Activated T-cell treated with anti-CD3 and anti-CD28 coated beads, Interleukin-2, amount 50 U/mL, for 24 hours (primary cell): Measurements from ENCODE around the gene ODF2L.

Source experiments
- DNase-seq: peaks from one replicate; pipeline ENCODE4 v3.0.0-alpha.2; 2020
- H3K27ac Mint-ChIP-seq: 2 replicates; pipeline ENCODE4 v1.8.0; 2020; ENCODE audit warnings: mild to moderate bottlenecking, mixed read lengths
- H3K27me3 Mint-ChIP-seq: 2 replicates; pipeline ENCODE4 v1.8.0; 2020; ENCODE audit warnings: mixed read lengths
- H3K36me3 Mint-ChIP-seq: 2 replicates; pipeline ENCODE4 v1.8.0; 2020; ENCODE audit warnings: low read depth, mixed read lengths
- H3K4me1 Mint-ChIP-seq: 2 replicates; pipeline ENCODE4 v1.8.0; 2020; ENCODE audit warnings: low read depth, mixed read lengths
- H3K4me3 Mint-ChIP-seq: 2 replicates; pipeline ENCODE4 v1.8.0; 2020; ENCODE audit warnings: mild to moderate bottlenecking, moderate library complexity, mixed read lengths
- H3K9me3 Mint-ChIP-seq: 2 replicates; pipeline ENCODE4 v1.8.0; 2020; ENCODE audit warnings: mixed read lengths

ODF2L gene

GRCh38 chr1:86395751-86396497 is at the start of gene ODF2L:
Gene ODF2L (minus strand): TSS chr1:86396323. CDS start chr1:86387027, 9,296 bp downstream.
- peaks cover 18% of the 10 kb centered on the region for H3K36me3 Mint-ChIP-seq
- peaks cover 4% of the 10 kb centered on the region for H3K9me3 Mint-ChIP-seq
- H3K27me3 Mint-ChIP-seq = no peaks in the 10 kb centered on the region
- H3K4me3 Mint-ChIP-seq = peak within 1 kb of the TSS; percentile 95
- peak within 1 kb of the TSS; percentile 98 for H3K27ac Mint-ChIP-seq
- peak; percentile 91 for DNase-seq
- peaks cover 55% of the 10 kb centered on the region for H3K4me1 Mint-ChIP-seq

- no peaks in the 10 kb centered on the region for H3K27me3 Mint-ChIP-seq
- DNase-seq = no peak
- no peak overlapping the region for H3K4me3 Mint-ChIP-seq
Measured at GRCh38 chr1:86445919-86446318, 49.8 kb upstream of the ODF2L start.

GRCh38 chr1:86441997-86442396 is 45.9 kb upstream of the ODF2L start:
- Mint-ChIP-seq H3K9me3 (no peaks in the 10 kb centered on the region), H3K4me3 (no peak overlapping the region), H3K27me3 (peaks cover 3% of the 10 kb centered on the region), H3K27ac (no peak overlapping the region), H3K36me3 (no peaks in the 10 kb centered on the region), H3K4me1 (peaks cover 10% of the 10 kb centered on the region)
- DNase-seq = no peak

More at GRCh38 chr1:86445919-86446318, 49.8 kb upstream of the ODF2L start:
- Mint-ChIP-seq H3K27ac (no peak overlapping the region), H3K36me3 (no peaks in the 10 kb centered on the region), H3K4me1 (peaks cover 10% of the 10 kb centered on the region), H3K9me3 (no peaks in the 10 kb centered on the region)

GRCh38 chr1:86441581-86441980 is 45.5 kb upstream of the ODF2L start:
- Mint-ChIP-seq H3K36me3 (no peaks in the 10 kb centered on the region), H3K4me1 (peaks cover 10% of the 10 kb centered on the region), H3K4me3 (no peak overlapping the region), H3K27me3 (peaks cover 4% of the 10 kb centered on the region), H3K27ac (no peak overlapping the region), H3K9me3 (no peaks in the 10 kb centered on the region)
- no peak for DNase-seq

- no peaks in the 10 kb centered on the region for H3K9me3 Mint-ChIP-seq
- H3K27me3 Mint-ChIP-seq = peaks cover 7% of the 10 kb centered on the region
- H3K27ac Mint-ChIP-seq = no peak overlapping the region
- H3K36me3 Mint-ChIP-seq = no peaks in the 10 kb centered on the region
- H3K4me3 Mint-ChIP-seq = no peak overlapping the region
- DNase-seq = no peak
- no peaks in the 10 kb centered on the region for H3K4me1 Mint-ChIP-seq
Measured at GRCh38 chr1:86436041-86436440, 39.9 kb upstream of the ODF2L start.

GRCh38 chr1:86435327-86435726 is 39.2 kb upstream of the ODF2L start:
- H3K36me3 Mint-ChIP-seq = no peaks in the 10 kb centered on the region
- no peaks in the 10 kb centered on the region for H3K4me1 Mint-ChIP-seq
- H3K27me3 Mint-ChIP-seq = peaks cover 7% of the 10 kb centered on the region
- no peak for DNase-seq
- no peak overlapping the region for H3K4me3 Mint-ChIP-seq
- no peaks in the 10 kb centered on the region for H3K9me3 Mint-ChIP-seq
- no peak overlapping the region for H3K27ac Mint-ChIP-seq

GRCh38 chr1:86434059-86434458 is 37.9 kb upstream of the ODF2L start:
- Mint-ChIP-seq H3K4me1 (no peaks in the 10 kb centered on the region), H3K9me3 (no peaks in the 10 kb centered on the region)

GRCh38 chr1:86430376-86430775 is 34.3 kb upstream of the ODF2L start:
- no peak for DNase-seq

More at GRCh38 chr1:86434059-86434458, 37.9 kb upstream of the ODF2L start:
- Mint-ChIP-seq H3K27me3 (peaks cover 7% of the 10 kb centered on the region), H3K27ac (no peak overlapping the region), H3K4me3 (no peak overlapping the region), H3K36me3 (no peaks in the 10 kb centered on the region)
- no peak for DNase-seq

GRCh38 chr1:86429835-86430234 is 33.7 kb upstream of the ODF2L start:
- no peak overlapping the region for H3K4me3 Mint-ChIP-seq
- no peak for DNase-seq

More at GRCh38 chr1:86430376-86430775, 34.3 kb upstream of the ODF2L start:
- H3K36me3 Mint-ChIP-seq = no peaks in the 10 kb centered on the region
- H3K4me1 Mint-ChIP-seq = no peaks in the 10 kb centered on the region
- no peak overlapping the region for H3K4me3 Mint-ChIP-seq
- H3K27me3 Mint-ChIP-seq = no peaks in the 10 kb centered on the region
- no peak overlapping the region for H3K27ac Mint-ChIP-seq
- H3K9me3 Mint-ChIP-seq = no peaks in the 10 kb centered on the region

GRCh38 chr1:86429122-86429725 is 33.1 kb upstream of the ODF2L start:
- no peaks in the 10 kb centered on the region for H3K4me1 Mint-ChIP-seq
- peaks cover 5% of the 10 kb centered on the region for H3K27me3 Mint-ChIP-seq
- no peaks in the 10 kb centered on the region for H3K36me3 Mint-ChIP-seq
- H3K27ac Mint-ChIP-seq = no peak overlapping the region
- no peak for DNase-seq
- no peaks in the 10 kb centered on the region for H3K9me3 Mint-ChIP-seq
- no peak overlapping the region for H3K4me3 Mint-ChIP-seq

More at GRCh38 chr1:86429835-86430234, 33.7 kb upstream of the ODF2L start:
- Mint-ChIP-seq H3K27me3 (no peaks in the 10 kb centered on the region), H3K4me1 (no peaks in the 10 kb centered on the region), H3K9me3 (no peaks in the 10 kb centered on the region), H3K36me3 (no peaks in the 10 kb centered on the region), H3K27ac (no peak overlapping the region)

GRCh38 chr1:86423873-86424272 is 27.8 kb upstream of the ODF2L start, which contains the start of gene CLCA2:
Gene CLCA2 (plus strand): TSS chr1:86424171. CDS start chr1:86424248, 77 bp downstream.
- Mint-ChIP-seq H3K36me3 (no peaks in the 10 kb centered on the region), H3K4me1 (peaks cover 4% of the 10 kb centered on the region), H3K27ac (no peak within 1 kb of the TSS), H3K4me3 (no peak within 1 kb of the TSS), H3K27me3 (peaks cover 8% of the 10 kb centered on the region), H3K9me3 (no peaks in the 10 kb centered on the region)
- no peak for DNase-seq

- no peak for DNase-seq
- Mint-ChIP-seq H3K27me3 (peaks cover 8% of the 10 kb centered on the region), H3K36me3 (no peaks in the 10 kb centered on the region), H3K4me3 (no peak overlapping the region), H3K4me1 (peaks cover 4% of the 10 kb centered on the region), H3K9me3 (no peaks in the 10 kb centered on the region), H3K27ac (no peak overlapping the region)
Measured at GRCh38 chr1:86423473-86423872, 27.4 kb upstream of the ODF2L start.

- H3K27ac Mint-ChIP-seq = no peak overlapping the region
- no peaks in the 10 kb centered on the region for H3K36me3 Mint-ChIP-seq
Measured at GRCh38 chr1:86421601-86422280, 25.6 kb upstream of the ODF2L start.

GRCh38 chr1:86419277-86419903 is 23.3 kb upstream of the ODF2L start:
- H3K4me1 Mint-ChIP-seq = peaks cover 4% of the 10 kb centered on the region

More at GRCh38 chr1:86421601-86422280, 25.6 kb upstream of the ODF2L start:
- H3K9me3 Mint-ChIP-seq = no peaks in the 10 kb centered on the region
- H3K4me3 Mint-ChIP-seq = no peak overlapping the region
- H3K27me3 Mint-ChIP-seq = peaks cover 8% of the 10 kb centered on the region
- DNase-seq = no peak
- peaks cover 4% of the 10 kb centered on the region for H3K4me1 Mint-ChIP-seq

More at GRCh38 chr1:86419277-86419903, 23.3 kb upstream of the ODF2L start:
- Mint-ChIP-seq H3K9me3 (no peaks in the 10 kb centered on the region), H3K27me3 (peaks cover 4% of the 10 kb centered on the region), H3K4me3 (no peak overlapping the region), H3K36me3 (no peaks in the 10 kb centered on the region), H3K27ac (no peak overlapping the region)
- no peak for DNase-seq
